HFF-Myc (cell line): Measurements from ENCODE around the gene CCDC186.

Source experiments
- DNase-seq: peaks from one replicate; pipeline ENCODE4 v3.0.0-alpha.2; 2011; ENCODE audit warnings: low read depth; ENCODE audit errors: extremely low read depth
- H3K4me3 ChIP-seq: replicated peaks from 2 replicates; pipeline ENCODE4 v1.5.1; 2011; ENCODE audit warnings: low read depth, mild to moderate bottlenecking, control low read depth, low read length
- CTCF ChIP-seq: IDR thresholded peaks from 2 replicates; pipeline ENCODE4 v1.5.1; 2012; ENCODE audit warnings: mild to moderate bottlenecking, low read depth, low read length, control low read depth; ENCODE audit errors: missing control alignments

Gene CCDC186

GRCh38 chr10:114087655-114088054 is 86.3 kb downstream of the CCDC186 start:
- TF ChIP-seq CTCF = no peak

GRCh38 chr10:114087255-114087654 is 86.7 kb downstream of the CCDC186 start:
- peak; percentile 10 for TF ChIP-seq CTCF
- no peak overlapping the region for H3K4me3 ChIP-seq
- no peak for DNase-seq

More at GRCh38 chr10:114087655-114088054, 86.3 kb downstream of the CCDC186 start:
- DNase-seq = no peak
- no peak overlapping the region for H3K4me3 ChIP-seq

GRCh38 chr10:114084215-114084614 is 89.8 kb downstream of the CCDC186 start:
- DNase-seq = no peak
- TF ChIP-seq CTCF = no peak

GRCh38 chr10:114083040-114083439 is 91.0 kb downstream of the CCDC186 start:
- no peak overlapping the region for H3K4me3 ChIP-seq
- DNase-seq = no peak
- no peak for TF ChIP-seq CTCF

More at GRCh38 chr10:114084215-114084614, 89.8 kb downstream of the CCDC186 start:
- no peak overlapping the region for H3K4me3 ChIP-seq

- TF ChIP-seq CTCF = no peak
- DNase-seq = no peak
These were observed 92.0 kb downstream of the CCDC186 start for GRCh38 chr10:114081911-114082583.

GRCh38 chr10:114079421-114079820 is 94.6 kb downstream of the CCDC186 start:
- DNase-seq = no peak
- H3K4me3 ChIP-seq = no peak overlapping the region
- TF ChIP-seq CTCF = no peak

More at GRCh38 chr10:114081911-114082583, 92.0 kb downstream of the CCDC186 start:
- H3K4me3 ChIP-seq = no peak overlapping the region

GRCh38 chr10:114078346-114078745 is 95.7 kb downstream of the CCDC186 start:
- DNase-seq = no peak
- no peak for TF ChIP-seq CTCF
- no peak overlapping the region for H3K4me3 ChIP-seq
